ENCODE data around the gene ANKRD28.
"Not testable (repeated sequence)": the region's sequence is repeated elsewhere in the genome, so short reads cannot be mapped to it uniquely, and the experiment has no call there.

ANKRD28 gene

DNA sequence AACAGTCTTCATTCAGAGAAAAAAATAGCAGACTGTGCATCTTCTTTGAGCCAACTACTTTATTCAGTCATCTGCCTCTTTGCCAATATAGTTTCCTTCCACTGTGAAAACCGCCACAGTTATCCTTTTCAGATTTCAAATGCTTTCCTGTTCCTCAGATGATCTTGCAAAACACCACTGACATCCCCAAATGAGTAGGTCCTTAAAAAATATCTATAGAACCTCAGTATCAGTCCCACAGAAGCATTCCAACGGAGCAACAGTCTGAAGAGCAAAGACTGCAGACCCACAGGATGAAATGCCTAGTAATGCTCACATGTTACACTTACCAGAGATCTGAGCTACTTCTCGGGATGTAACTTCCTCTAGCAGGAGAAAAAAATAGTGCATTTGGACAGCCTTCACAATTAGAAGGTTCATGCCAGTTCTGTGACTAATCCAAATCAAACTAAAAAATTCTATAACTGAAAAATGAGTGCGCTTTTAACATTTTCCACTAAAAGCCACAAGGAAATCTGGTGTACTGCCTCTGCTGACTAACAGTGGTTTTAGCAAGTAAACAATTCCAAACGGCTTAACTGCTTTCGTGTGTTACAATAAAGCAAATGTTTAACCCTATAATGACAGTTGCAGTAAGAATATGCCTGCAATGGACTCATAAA lies at the start of gene ANKRD28:
Gene ANKRD28 (minus strand): TSS at position 338 of the 662 bp plus-strand sequence. CDS start 1,458 bp downstream, outside the sequence.
- peak; percentile 89 for DNase-seq

DNA sequence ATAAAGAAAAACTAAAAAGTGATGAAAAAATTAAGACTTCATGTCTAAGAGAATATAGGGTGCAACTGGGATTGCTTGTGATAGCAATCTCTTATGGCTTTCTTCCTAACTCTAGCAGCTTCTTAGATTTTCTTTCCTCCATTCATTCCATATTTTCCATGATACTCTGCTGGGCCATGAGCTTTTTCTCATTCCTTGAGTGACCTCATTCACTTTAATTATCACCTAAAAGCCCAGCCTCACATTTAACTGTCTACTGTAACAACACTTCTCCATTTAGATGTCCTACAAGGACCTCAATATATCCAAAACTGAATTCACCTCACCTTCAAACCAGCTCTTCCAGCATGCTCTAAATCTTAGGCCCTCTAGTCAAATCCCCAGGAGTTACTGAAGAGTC lies 49.5 kb upstream of the ANKRD28 start:
- DNase-seq, result no peak

DNA sequence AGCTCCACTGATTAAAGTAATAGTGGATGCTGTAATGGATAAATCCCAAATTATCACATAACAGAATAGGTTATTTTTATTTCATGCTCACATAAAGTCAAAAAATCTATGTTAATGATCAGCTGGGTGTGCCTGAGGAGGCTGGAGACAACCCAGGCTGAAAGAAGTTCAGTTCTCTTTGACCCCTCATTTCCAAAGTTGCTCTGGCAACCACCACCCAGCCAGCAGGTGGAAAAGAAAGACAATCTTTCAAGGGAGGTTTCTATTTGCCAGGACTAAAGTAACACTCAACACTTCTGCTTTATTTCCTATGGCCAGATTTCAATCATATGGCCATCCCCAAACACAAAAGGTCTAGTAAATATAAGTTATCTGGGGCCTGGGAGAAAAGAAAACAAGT lies 48.8 kb upstream of the ANKRD28 start:
- DNase-seq, result no peak

DNA sequence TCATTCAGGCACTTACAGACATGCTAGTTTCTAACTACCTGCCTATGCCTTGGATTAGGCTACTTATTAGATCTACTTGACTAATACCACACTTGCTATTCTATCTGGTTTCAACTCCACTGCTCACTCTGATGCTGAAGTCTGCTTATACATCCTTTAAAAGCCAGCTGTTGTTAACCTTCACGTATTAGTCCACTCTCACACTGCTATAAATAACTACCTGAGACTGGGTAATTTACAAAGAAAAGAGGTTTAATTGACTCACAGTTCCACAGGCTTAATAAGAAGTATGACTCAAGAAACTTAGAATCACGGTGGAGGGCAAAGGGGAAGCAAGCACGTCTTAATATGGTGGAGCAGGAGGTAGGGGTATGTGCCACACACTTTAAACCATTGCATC lies 47.7 kb upstream of the ANKRD28 start:
- DNase-seq, result no peak

DNA sequence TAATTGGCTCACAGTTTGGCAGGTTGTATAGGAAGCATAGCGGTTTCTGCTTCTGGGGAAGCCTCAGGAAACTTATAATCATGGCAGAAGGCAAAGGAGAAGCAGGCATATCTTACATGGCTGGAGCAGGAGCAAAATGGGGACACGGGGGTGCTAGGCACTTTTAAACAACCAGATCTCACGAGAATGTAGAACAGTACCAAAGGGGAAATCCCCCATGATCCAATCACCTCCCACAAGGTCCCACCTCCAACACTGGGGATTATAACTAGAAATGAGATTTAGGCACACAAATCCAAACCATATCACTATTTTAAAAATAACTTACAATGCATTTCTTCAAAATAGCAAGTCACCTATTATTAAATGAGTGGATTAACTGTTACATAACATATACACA lies 47.1 kb upstream of the ANKRD28 start:
- DNase-seq, result no peak

DNA sequence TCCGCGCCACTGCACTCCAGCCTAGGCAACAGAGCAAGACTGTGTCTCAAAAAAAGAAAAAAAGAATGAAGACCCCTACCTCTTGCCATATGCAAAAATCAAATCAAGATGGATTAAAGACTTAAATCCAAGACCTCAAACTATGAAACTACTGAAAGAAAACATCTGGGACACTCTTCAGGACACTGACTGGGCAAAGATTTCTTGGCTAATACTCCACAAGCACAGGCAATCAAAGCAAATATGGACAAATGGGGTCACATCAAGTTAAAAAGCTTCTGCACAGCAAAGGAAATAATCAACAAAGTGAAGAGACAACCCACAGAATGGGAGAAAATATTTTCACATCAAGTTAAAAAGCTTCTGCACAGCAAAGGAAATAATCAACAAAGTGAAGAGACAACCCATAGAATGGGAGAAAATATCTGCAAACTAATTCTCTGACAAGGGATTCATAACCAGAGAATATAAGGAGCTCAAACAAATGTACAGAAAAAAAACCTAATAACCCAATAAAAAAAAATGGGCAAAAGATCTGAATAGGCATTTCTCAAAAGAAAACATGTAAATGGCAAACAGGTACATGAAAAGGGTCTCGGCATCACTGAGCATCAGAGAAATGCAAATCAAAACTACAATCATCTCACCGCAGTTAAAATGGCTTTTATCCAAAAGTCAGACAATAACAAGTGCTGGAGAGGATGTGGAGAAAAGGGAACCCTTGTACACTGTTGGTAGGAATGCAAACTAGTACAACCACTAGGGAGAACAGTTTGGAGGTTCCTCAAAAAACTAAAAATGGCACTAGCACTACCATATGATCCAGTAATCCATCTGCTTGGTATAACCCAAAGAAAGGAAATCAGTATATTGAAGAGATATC lies 43.6 kb upstream of the ANKRD28 start:
- not testable (repeated sequence) for DNase-seq

DNA sequence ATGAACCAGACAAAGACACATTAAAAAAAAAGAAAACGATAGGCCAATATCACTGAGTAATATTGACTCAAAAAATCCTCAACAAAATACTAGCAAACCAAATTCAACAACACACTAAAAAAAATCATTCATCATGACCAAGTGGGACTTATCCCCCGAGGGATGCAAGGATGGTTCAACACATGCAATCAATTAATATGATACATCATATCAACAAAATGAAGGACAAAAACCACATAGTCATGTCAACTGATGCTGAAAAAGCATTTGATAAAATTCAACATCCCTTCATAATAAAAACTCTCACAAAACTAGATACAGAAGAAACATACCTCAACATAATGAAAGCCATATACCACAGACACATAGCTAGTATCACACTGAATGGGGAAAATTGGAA lies 41.8 kb upstream of the ANKRD28 start:
- no peak for DNase-seq

DNA sequence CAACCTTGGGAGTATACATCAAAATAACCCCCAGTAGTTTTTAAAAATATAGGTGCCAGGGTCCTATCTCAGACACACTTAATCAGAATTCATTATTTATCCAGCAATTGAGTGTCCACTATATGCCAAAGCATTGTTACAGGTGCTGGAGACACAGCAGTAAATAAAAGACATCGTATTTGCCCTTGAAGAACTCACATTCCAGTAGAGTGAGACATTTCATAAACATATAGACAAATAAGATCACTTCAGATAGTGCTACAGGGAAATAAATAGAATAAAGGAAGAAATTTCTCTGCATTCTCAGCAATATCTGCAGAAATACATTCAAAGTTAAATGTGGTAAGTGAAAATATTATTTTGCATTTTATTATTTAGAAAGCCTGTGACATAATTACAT lies 34.1 kb upstream of the ANKRD28 start:
- DNase-seq, result no peak

DNA sequence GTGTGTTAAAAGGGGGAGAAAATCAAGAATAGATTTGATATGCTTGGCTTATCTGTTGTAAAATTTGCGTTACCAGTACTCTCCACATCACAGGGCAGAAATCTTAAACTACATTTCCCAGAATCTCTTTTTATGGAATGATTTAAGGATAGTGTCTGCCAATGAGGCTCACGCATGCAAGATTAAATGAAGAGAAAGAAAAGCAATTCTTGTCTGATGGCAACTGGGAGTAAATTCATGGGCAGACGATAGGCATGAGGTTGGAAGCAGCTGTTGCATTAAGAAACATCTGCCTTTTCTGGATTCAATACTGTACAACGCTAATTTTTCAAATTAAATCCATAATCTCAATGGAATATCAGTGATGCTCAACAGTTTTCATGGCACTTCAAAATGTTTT lies 27.2 kb upstream of the ANKRD28 start:
- no peak for DNase-seq

DNA sequence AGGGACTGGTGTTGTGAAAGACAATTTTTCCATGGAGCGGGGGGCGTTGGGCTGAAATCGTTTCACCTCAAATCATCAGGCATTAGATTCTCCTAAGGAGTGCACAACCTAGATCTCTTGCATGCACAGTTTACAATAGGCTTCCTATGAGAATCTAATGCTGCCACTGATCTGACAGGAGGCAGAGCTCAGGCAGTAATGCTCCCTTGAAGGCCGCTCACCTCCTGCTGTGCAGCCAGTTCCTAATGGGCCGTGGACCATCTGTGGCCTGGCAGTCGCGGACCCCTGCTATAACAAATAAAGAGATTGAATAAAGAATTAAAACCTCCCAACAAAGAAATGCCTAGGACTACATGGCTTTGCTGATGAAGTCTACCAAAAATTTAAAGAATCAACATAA lies 25.3 kb upstream of the ANKRD28 start:
- DNase-seq, result no peak

DNA sequence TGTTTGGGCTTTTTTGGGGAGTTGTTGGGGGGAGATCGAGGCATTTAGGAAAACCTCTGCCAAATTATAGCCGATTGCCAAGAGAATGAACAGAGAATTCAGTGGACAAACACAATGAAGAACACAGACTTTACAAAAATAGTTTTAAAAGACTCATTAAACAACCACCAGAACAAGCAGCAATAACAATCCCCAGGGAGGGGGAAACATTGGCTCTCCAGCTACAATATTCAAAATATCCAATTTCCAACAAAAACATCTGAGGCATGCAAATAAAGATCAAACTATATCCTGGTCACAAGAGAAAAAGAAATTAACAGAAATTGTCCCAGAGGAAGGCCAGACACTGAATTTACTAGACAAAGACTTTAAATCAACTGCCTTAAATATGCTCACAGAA lies 24.5 kb upstream of the ANKRD28 start:
- no peak for DNase-seq

DNA sequence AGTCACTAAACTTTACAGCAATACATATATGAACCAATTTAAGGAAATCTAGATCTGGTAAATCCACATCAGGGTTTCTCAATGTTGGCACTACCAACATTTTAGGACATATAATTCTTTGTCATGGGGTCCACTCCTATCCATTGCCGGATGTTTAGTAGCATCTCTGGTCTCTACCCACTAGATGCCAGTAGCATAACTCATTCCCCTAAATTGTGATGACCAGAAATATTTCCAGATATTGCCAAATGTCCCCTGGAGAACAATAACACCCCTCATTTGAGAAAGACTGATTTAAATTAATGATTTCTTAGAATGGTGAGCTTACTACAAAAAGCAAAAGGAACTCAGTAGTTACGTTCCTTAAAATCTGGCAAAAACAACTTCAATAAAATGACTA lies 23.1 kb upstream of the ANKRD28 start:
- no peak for DNase-seq

DNA sequence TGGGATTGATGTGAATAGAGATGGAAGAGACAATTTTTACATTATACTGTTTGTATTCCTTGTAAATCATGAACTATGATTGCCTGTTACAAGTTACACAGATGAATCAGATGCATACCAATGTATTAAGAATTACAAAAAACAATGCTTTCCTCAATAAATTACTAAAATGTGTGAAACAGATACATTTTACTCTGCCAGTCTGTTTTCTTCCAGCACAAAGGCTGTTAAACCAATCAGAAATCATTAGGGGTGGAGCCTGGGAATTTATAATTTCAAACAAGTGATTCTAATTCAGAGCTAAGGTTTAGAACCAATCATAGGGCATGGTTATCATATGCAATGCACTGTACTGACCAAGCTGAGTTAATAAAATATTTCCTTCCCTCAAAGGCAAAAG lies 21.8 kb upstream of the ANKRD28 start:
- DNase-seq, result no peak

DNA sequence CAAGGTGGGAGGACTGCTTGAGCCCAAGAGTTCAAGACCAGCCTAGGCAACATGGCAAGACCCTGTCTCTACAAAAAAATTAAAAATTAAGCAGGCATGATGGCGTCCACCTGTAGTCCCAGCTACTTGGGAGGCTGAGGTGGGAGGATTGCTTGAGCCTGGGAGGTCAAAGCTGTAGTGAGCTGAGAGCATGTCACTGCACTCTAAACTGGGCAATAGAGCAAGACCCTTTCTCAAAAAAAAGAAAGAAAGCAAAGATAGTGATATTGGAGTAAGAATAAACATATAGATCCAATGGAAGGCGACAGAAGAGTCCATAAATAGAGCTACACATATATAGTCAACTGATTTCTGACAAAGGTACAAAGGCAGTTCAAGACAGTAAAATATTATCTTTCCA lies 21.3 kb upstream of the ANKRD28 start:
- no peak for DNase-seq

DNA sequence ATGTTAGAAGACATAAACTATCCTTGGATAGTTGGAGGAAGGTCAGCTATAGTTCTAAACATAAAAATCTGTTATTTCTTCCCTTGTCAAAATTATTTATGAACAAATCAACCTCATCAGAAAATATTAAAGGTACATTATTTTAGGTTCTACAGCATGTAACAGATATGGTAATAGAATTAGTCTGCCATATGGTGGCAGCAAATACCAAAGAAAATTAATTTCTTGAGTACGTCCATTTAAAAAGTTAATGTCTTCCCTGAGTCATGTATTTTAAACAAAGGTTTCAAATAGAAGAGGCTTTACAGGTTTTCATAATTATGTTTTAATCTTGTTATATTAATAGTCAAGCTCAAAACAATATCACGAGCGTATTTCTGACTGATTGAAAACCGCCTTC lies 17.9 kb upstream of the ANKRD28 start:
- peak; percentile 37 for DNase-seq

DNA sequence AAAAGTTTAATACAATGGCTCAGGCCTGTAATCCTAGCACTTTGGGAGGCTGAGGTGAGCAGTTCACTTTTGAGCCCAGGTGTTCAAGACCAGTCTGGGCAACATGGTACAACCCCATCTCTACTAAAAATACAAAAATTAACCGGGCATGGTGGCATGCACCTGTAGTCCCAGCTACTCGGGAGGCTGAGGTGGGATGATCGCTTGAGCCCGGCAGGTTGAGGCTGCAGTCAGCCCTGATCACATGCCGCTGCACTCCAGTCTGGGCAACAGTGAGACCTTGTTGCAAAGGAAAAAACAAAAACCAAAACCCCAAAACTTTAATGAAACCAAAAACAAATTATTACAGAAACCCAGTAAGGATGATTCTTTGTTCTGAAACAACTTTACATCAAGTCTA lies 15.3 kb upstream of the ANKRD28 start:
- not testable (repeated sequence) for DNase-seq

DNA sequence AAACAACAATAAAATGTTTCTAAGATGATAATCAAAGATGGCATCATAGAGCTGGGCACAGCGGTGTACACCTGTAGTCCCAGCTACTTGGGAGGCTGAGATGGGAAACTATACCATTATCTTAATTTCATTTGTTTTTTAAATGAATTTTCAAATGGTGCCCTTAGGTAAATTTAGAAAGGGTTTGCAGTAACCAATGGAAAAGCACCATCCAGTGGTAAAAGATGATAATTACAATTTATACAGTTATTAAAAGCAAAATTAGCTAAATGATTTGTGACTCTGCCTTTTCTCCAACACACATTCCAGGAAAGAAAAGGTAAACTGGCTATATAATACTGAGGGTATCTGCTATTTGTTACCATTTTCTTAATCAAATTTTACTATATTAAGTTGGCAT lies 14.4 kb upstream of the ANKRD28 start:
- no peak for DNase-seq

DNA sequence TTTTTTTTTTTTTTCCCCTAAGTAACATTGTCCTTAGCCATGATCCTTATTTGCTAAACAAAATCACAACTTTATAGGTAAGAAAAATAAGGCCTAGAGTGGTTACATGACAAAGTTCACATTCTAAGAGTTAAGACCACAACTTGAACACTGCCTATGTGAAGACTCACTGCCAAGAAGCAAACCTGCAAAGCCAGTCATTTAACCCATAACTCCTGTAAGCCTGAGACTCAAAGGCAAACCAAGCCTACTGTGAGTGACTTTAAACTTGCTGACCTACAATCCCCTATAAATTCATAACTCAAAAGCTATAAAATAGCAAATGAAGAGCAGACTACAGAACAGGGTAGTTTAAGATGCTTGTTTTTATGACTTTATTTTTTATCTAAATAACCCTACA lies 12.9 kb upstream of the ANKRD28 start:
- DNase-seq, result no peak

DNA sequence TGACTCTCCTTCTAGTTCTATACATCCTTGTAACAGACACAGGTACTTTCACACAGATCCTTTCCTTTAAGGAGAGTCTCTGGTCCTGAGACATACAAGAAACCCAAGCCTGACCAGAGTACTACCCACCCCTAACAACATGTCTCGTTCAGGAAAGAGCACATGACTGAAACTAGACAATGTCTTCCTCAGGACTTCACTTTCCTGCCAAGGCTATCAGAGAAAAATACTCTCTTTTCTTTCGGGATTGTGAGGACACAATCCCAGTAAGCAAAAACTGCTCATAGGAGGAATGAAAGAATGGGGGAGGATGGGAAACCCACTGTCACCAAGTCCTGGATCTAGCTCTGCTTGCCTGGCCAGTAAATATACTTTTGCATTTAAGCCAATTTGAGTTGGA lies 11.5 kb upstream of the ANKRD28 start:
- no peak for DNase-seq

DNA sequence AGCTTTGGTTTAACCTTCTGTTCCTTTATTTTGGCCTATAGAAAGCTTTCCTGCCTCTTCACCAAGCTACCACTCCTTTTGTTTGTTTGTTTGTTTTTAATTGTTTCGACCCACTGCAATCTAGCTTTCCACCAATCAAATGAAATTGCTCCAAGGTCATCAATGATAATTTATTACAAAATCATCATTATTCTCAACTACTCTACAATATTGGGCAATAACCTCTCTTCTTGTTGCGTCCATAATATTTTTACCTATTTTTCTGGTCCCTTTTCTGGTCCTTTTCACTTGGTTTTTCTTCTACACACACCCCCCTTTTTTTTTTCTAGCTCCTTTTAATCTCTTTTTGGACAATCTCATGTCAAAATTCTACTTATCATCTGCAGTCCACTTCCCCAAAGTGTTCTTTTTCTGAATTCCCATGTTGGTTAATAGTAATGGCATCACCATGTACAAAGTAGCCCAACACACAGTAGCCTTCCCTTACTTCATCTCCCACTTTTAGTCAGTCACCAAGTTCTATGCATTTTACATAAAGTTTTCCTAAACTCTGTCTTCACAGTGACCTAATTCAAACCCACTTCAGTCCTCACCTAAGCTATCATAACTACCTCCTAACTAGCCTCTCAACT lies 11.0 kb upstream of the ANKRD28 start:
- no peak for DNase-seq

DNA sequence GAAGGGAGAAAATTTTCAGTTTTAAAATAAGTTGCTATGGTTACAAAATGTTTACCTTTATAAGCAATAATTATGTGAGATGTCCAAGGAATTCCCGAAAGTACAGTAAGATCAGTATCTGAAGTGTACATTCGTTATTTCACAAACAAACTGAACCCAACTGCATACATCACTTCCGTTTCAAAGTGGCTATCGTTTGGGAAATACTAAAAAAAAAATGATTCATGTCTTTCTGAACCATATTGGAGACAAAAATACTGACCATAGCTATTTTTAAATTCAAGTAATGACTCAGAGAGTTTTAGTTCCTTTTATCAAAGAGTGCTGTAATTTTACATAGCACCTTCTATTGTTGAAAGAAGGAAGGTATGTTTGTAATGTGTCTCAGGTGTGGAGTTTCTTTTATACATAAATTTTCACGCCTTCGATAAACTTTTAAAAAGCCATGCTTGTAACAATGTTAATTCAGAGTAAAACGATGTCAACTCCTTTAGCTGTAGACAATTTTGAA lies 8.0 kb upstream of the ANKRD28 start:
- peak; percentile 61 for DNase-seq

DNA sequence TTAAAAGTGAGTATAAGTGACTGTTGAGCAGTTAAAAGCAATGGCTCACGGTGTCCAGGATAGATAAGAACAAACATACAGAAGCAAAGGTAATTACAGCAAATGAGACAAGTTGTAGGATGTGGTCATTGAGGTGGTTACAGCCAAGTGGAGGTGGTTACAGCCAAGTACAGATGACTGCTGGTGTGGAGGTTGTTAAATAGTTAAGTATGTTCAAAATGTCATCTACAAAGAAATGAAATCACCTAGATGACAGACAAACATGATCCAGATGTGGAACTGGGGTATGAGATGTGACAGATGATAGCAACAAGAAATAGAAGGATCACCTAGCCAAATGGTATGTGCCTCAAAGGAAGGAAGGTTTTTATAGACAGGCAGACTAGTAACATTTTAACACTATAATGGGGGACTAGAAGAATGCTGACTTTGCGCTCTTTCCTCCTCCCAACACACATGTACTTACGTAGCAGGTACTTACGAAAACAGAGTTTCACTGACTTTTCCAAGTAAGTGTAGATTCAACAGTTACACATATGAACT lies 6.8 kb upstream of the ANKRD28 start:
- DNase-seq, result no peak

DNA sequence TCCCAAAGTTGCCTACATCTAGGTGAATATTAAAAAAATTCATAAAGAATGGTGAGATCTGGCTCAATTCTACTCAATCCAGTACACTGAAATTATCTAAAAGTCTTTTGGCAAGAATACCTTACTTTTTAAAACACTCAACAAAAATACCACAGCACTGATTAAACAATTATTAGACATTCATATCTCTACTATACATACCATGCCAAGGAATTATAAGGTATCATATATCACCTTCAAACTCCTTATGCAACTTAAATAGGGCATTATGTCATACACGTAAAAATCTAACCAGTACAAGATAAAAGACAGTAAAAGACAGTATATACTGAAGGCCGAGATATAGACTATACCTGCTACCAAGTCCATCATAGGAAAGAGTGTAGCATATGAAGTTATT lies 6.1 kb upstream of the ANKRD28 start:
- DNase-seq, result no peak

DNA sequence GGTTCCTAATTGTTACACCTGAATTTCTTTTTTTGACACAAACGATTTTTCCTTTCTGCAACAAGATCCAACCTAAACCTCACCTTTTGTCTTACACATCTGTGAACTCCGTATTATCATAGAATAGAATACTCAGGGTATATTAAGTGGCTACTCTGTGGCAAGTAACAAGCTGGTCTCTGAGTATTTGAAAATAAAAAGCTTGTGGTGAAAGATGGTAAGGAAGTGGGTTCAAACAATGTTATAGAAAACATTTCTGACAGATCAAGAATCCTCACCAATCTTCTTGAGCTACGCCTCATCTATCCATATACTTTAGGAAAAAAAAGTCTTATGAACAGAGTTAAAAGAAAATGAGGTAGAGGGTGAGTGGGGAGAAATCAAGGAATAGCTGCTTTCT lies 3.5 kb upstream of the ANKRD28 start:
- DNase-seq, result no peak
